GM18909 (cell line): ENCODE results near the gene RASD1.
"Not testable (repeated sequence)": the region's sequence is repeated elsewhere in the genome, so short reads cannot be mapped to it uniquely, and the experiment has no call there.

Experiments used
- ATAC-seq: cut with Tn5 transposase; IDR thresholded peaks from one replicate; pipeline ENCODE4 v1.9.1; 2021; ENCODE audit warnings: mild to moderate bottlenecking; ENCODE audit not compliant: unreplicated experiment, poor library complexity

The RASD1 gene

GRCh38 chr17:17499402-17500145 is 3.4 kb upstream of the RASD1 start:
- ATAC-seq, result no peak

GRCh38 chr17:17498606-17499301 is 2.6 kb upstream of the RASD1 start:
- ATAC-seq, result no peak

GRCh38 chr17:17497845-17498520 is 1.8 kb upstream of the RASD1 start:
- ATAC-seq, result no peak

GRCh38 chr17:17497065-17497844 is 1.1 kb upstream of the RASD1 start:
- peak; percentile 13 for ATAC-seq

- ATAC-seq, result peak; percentile 13
Measured at GRCh38 chr17:17495536-17496188, 533 bp downstream of the RASD1 start.

- no peak for ATAC-seq
Measured at GRCh38 chr17:17494870-17495535, 1.2 kb downstream of the RASD1 start.

- ATAC-seq, result no peak
Measured at GRCh38 chr17:17494499-17494869, 1.7 kb downstream of the RASD1 start.

- no peak for ATAC-seq
Measured at GRCh38 chr17:17493986-17494466, 2.2 kb downstream of the RASD1 start.

- ATAC-seq, result no peak
Measured at GRCh38 chr17:17493249-17493985, 2.8 kb downstream of the RASD1 start.

- ATAC-seq, result no peak
Measured at GRCh38 chr17:17492571-17492970, 3.6 kb downstream of the RASD1 start.

GRCh38 chr17:17492085-17492484 is 4.1 kb downstream of the RASD1 start:
- no peak for ATAC-seq

GRCh38 chr17:17491546-17491988 is 4.6 kb downstream of the RASD1 start:
- no peak for ATAC-seq

- no peak for ATAC-seq
Measured at GRCh38 chr17:17491031-17491471, 5.1 kb downstream of the RASD1 start.

GRCh38 chr17:17487998-17488397 is 8.2 kb downstream of the RASD1 start:
- ATAC-seq, result no peak

GRCh38 chr17:17486416-17486815 is 9.8 kb downstream of the RASD1 start:
- ATAC-seq, result not testable (repeated sequence)

- no peak for ATAC-seq
Measured at GRCh38 chr17:17485420-17485819, 10.8 kb downstream of the RASD1 start.

GRCh38 chr17:17484451-17484899 is 11.7 kb downstream of the RASD1 start:
- no peak for ATAC-seq

GRCh38 chr17:17481860-17482259 is 14.3 kb downstream of the RASD1 start:
- no peak for ATAC-seq
